Activated CD4-positive, alpha-beta T cell treated with anti-CD3 and anti-CD28 coated beads, Interleukin-2, Interleukin-6, amounts not matched to agents 100 ng/mL and 50 ng/mL, durations not matched to agents 16 hours and 8 hours (primary cell): ENCODE measurements around the gene SESN1.
A peak's percentile ranks its signal among the peaks of the same experiment; 100 is the strongest.

Experiments
- DNase-seq: peaks from one replicate; pipeline ENCODE4 v3.0.0-alpha.2; 2020

SESN1 gene

DNA sequence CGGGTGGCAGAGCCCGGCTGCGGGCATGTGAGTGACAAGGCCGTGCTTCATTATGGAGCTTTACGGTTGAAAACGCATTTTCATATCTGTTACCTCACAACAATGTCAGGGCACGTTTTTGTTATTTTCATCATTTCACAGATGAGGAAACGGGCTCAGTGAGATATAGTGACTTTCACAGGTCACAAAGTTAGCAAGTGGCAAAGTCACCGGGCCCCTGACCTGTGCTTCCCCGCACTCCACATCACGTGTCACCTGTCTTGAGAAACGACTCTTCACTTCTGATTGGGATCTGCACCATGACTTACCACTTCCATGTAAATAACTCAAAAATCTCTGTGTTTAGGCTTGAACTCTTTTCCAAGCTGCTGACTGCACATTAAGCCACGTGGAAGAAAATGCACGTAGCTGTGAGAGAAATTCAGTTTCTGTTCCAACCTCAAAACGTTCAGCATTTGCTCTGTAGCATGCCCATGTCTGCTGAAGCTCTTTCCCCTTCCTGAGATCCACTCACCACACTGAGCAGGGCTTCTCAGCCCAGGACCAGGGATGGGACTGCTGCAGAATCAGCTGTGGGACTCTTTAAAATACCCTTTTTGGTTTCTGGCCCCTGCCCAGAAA, 139.2 kb downstream of the SESN1 start:
- DNase-seq: peak; percentile 9

DNA sequence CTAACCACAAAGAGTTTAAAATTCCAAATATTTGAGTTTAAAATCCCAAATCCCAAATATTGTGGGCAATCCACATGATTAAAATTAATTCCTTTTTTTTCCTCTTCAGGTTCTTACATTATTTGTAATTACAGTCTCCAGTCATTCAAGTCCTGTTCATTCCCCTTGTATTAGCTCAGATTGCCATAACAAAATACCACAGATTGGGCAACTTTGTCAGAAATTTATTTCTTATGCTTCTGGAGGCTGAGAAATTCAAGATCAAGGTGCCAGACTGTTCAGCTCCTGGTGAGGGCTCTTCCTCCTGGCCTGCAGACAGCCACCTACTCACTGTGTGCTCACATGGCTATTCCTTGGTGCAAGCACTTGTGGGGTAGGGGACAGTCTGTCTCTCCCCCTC, 141.0 kb downstream of the SESN1 start:
- no peak for DNase-seq

DNA sequence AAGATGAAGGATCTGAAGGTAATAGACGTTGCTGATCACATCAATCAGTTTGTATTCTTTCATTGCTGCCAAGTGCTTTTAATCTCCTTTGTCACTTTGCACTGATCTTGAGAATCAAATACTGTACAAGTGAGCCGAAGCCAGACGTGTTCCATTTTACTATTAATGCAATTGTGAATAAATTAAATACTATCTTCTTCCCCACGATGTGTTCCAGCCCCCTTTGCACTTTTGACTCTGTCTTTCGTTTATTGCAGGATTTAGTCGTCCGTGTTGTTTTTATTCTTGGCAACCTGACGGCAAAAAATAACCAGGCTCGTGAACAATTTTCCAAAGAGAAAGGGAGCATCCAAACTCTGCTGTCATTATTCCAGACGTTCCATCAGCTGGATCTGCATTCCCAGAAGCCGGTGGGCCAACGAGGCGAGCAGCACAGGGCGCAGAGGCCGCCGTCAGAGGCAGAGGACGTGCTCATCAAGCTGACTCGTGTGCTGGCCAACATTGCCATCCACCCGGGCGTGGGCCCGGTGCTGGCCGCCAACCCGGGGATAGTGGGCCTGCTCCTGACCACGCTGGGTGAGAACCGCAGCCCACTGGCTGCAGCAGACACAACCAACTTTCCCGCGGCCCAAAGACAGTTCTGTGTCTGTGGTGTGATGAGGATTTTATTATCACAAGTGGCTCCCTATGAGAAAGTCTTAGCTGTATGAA, 141.7 kb downstream of the SESN1 start:
- no peak for DNase-seq

DNA sequence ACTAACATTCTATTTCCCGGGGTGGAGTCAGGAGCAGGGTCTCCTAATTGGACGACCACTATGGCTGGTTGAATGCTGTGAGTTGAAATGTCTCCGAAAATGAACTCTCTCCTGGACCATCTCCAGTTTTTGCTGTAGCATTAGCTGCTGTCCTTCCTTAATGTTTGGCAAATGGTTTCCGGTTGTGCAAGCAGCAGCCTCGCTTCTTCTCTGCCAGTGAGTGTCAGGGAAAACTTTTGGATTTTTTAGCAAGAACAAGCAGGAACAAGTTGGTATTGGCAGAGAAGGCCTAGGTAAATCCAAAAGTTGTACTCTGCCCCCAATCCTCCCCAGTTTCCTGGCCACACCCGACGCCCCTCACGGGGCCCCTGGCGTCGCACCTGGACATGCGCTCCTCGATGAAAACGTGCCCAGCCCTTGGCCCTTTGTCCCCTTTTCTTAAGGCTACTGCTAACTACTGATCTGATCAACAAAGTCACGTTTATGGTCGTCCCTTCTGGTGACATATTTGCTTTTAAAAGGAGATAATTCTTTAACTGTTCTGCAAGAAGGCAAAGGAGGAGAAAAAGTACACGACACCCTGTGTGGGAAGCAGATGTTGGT, 143.2 kb downstream of the SESN1 start:
- DNase-seq: no peak

DNA sequence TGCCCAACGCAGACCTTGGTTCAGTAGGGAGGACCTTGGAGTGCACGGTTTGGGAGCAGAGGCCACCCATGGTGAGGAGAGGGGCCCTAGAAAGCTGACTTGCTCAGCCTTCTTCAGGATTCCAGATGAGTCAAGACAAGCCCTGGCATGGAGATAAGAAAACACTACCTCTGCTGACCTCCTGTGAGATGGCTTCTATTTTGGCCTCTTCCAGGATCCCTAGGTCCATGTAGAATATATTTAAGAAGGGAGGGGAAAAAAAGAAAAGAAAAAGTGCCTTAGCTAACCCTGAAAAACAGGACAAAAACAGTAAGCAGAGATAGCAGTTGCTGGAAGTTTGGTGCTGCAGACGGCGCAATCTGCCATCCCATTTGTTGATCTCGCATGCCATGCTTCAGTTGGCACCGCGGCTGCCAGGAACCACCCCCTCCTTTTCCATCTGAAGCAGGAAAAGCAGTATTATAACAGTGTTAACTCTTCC, 146.4 kb downstream of the SESN1 start:
- no peak for DNase-seq

DNA sequence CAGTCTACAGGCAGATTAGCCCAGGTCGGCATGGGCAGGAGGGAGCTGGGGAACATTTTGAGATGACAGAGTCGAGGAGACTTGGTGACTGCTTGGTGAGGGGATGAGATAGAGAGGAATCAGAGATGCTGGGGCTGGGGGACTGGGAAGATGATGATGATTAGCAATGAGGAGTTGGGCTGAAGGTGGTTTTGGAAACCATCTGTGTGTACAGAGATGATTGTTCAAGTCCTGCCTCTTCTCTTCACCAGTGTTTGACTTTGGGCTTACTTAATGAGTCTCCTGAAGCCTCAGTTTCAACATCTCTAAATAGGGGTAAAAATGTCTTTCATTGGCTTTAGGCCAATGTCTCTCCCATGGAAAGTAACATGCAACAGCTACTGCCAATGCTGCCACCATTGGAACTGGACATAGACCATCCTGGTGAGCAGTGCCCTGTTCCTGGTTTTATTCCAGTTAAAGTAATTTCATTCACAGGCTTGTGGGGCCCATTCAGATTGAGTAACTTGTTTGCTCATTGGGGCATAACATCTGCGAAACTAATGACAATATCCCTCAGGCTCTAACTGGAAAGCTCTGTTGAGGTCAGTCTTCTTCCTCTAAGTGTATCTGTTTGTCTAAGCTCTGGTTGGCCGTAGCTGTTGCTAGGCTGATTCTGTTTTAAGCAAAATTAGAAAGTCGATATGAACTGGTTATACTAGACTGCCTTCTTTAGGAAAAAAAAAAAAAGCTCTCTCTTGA, 147.4 kb downstream of the SESN1 start:
- no peak for DNase-seq

DNA sequence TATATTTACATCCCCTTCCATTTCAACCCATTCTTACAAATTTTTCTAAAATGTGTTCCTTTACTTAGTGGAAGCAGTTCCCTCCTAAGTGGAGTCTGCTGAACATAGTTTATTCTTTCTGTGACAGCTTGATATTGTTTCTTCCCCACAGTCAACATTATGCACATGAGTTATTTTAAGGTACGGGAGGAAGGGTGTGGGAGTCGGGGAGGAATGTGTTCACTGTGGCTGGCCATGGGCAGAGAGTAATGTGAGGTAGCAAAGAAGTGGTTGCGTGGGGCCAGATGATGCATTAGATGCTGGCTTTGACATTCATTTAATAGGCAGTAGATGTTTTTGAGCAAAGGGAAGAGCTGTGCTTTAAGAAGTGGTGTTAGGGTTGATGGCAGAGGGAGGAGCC, 148.0 kb downstream of the SESN1 start:
- no peak for DNase-seq

DNA sequence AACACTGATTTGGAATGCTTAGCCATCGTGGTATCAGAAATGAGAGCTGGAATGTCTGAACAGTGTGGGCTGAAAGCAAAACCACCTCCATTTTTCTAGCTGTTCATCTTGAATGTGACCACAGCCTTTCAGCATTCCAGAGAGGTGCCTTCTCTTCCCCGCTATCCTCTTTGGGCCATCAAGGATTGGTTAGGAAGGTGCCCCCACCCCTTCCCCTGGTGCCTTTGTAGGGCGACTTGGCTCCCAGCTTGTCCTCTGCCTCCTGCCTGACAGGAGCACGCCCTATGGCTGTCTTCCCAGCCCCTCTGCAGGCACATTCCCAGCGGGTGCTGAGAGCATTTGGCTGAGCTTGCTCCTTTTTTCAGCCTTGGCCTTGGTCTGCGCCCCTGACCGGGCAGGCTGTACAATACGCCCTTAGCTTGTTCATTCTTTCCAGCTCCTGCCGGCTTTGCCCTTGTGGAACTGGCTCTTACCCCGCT, 148.9 kb downstream of the SESN1 start:
- DNase-seq: no peak

DNA sequence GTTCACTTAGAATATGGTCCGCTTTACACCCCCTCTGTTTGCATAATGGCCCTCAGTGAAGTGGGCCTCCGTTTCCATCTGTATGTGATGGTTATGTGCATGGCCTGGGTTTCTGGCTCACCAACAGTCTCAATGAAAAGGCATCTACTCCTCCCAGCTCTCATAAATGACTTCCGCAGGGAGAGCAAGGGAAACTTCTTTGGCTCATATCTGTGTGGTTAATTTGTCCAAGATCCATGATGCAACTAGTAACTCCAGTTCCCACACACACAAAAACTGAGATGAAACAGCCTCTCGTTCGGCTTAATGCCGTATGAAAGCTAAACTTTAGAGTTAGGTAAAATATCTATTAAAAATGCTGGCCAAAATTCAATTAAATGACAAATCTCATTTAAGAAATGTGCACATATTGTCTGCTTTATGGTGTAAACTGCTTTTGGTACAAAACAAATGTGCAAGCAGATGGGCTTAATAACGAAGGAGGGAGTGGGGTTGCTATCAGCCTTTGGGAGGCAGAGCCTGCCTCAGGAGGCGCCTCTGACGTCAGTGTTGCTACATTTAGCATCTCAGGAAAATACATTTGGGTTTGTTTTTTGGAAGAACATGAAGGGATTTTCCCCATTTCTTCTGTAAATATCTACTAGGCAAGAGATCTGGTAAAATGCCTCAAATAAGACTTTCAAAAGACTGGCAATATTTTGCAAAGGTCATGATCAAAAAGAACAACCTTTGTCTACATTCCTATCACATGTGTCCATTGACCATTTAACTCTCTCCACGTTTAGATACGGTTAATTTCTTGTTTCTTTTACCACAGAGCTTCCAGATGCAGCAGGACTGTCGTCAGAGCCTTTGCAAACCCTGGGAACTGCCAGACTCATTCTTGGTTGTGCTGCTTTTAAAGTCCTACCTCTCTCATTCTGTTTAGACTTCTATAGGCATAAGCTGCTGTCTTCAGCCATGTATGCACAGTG, 149.7 kb downstream of the SESN1 start:
- DNase-seq: no peak

DNA sequence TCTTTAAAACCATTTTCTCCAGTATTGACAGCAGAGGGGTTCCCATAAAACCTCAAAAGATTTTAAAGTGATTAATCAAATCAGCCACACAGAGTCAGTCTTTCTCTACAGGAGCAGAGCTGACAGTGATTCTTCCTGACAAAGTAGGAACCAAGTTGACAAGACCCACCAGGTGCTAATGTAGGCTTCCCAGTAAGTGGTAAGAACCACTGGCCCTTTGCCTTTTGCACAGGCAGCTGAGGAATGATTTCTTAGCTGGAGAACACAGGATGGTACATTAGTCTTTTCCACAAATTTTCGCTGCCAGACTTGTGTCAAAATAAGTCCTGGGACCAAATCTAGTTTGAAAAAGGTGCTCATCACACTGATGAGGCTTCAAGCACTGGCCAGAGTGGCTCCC, 150.6 kb downstream of the SESN1 start:
- DNase-seq: no peak

DNA sequence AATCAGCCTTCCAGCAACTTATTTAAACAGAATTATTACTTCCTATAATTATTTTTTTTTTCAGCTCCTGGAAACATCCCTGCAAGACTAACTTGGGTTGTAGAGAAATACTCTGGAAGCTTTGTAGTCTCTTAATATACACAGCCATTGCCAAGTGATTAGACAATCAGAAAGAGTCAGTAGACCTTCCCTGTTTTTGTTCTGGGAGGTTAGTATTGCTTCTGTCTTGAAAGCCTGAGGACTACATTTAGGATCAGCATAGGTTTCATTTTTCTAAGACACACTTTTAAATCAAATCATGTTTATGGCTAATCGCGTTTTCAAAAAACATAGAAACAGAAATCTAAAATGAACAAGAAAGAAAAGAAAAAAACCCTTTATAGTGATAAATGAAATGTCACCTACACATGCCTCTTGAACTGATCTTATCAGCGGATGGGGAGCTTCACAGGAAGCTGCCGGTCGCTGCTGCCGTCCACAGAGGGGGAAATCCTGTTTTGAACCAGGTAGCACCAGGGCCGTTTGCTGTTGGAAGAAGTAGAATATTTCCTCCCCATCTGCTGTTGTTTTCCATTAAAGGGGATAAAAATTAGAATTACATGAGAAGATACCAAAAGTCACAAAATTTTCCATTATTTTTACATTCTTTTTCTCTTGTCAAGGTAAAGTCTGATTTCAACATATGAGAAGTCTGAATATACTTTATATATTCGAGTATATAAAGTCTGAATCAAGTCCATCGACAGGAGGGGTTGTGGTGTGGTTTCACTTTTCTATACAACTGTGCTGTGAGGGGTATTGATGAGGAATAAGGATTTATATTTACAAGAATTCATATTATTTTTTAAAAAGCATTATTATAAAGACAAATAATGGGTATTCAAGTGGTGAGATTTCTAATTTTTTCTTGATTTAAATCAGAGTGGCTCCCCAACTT, 151.8 kb downstream of the SESN1 start:
- peak; percentile 70 for DNase-seq

DNA sequence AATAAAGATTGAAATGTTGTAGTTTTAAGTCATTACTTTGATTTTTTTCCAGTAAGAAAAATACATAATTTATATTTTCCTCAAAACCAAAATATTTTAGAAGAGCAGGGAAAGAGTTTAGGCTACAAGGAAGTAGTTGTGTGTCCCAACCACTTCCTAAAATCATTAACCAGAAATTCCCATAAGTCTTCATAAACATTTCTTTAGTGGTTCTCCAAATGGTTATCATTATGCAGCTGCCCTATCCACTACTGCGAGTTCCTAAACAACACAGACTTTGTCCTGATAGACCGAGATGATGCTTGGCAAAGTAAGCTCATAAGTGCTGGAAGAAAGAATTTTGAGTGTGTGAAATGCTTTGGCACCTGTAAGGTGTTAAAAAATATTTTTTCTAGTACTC, 152.8 kb downstream of the SESN1 start:
- no peak for DNase-seq

DNA sequence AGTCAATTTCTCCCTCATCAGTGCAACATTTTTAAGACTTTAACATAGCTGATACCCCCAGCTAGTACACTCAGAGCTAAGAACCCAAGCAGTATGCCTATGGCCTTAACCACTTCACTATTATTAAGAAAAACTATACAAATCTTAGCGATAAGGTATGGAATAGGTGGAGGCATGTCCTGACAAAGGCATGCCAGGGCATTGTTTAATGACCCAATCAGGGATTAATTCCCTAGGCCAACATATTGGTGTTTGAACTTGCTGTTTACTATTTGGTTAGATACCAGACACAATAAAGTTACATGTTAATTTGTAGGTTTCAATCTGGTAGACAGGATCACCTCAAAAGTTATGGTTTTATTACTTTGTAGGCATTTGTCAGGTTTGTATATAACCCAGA, 153.4 kb downstream of the SESN1 start:
- no peak for DNase-seq

DNA sequence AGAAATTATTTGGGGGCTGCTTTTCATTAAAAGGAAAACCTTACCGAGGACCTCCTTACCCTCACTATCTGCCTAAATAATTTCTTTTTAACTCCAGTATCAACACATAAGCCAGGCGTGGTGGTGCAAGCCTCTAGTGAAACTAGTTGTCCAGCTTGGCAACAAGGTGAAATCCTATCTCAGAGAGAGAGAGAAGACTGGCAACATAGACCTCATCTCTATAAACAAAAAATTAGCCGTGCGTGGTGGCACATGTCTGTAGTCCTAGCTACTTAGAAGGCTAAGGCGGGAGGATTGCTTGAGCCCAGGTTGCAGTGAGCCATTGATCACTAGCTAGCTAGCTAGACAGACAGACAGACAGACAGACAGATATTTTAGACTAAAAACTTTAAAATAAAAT, 153.9 kb downstream of the SESN1 start:
- no peak for DNase-seq

DNA sequence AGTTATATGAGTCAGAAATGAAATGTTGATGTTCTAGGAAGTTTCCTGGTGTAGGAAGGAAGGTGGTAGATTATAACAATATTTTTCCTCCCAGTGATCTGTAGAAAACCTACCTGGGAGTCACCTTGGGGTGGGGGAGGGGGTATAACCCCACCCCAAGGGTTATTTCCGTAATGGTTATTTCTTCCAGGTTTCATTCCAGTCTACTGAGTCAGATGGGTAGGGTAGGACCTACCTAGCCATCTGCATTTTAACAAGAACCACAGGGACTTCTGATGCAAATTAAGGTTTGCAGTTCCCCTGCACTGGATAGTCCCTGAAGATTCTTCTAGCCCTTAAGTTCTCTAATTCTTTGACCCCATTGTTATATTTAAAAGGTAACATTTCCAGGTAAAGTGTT, 157.5 kb downstream of the SESN1 start:
- no peak for DNase-seq
